ENCODE data around the gene SPATA31D4. TPM values are rescaled to one million over a fixed set of nuclear protein-coding genes. Genes with fewer than 3 reads are reported as not detected.

The SPATA31D4 gene
- total RNA-seq, 1 experiment from 2014 or later, result not detected

DNA sequence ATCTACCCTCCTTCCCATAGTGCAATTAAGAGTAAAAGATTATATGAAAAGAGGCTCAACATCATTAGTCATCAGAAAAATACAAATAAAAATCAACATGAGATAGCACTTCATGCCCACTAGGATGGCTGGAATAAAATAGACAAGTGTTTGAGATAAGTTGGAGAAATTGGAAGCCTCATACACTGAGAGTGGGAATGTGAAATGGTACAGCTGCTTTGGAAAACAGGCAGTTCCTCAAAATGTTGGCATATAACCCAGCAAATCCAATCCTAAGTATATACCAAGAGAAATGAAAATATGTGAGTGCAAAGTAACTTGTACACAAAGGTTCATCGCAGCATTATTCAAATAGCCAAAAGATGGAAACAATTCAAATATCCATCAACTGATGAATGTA, 24.9 kb downstream of the SPATA31D4 start:
- H3K4me3 Mint-ChIP-seq (ENCODE audit: low read depth, unreplicated experiment), result no peak overlapping the region
- intact Hi-C loops (cut with micrococcal nuclease; ENCODE audit: unreplicated experiment), result no loop called here
- TF ChIP-seq, protein P1, sequence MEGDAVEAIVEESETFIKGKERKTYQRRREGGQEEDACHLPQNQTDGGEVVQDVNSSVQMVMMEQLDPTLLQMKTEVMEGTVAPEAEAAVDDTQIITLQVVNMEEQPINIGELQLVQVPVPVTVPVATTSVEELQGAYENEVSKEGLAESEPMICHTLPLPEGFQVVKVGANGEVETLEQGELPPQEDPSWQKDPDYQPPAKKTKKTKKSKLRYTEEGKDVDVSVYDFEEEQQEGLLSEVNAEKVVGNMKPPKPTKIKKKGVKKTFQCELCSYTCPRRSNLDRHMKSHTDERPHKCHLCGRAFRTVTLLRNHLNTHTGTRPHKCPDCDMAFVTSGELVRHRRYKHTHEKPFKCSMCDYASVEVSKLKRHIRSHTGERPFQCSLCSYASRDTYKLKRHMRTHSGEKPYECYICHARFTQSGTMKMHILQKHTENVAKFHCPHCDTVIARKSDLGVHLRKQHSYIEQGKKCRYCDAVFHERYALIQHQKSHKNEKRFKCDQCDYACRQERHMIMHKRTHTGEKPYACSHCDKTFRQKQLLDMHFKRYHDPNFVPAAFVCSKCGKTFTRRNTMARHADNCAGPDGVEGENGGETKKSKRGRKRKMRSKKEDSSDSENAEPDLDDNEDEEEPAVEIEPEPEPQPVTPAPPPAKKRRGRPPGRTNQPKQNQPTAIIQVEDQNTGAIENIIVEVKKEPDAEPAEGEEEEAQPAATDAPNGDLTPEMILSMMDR (IDR thresholded peaks at IDR 0.05; ENCODE audit: unreplicated experiment), result no peak
- H3K27me3 Mint-ChIP-seq (ENCODE audit: unreplicated experiment), result peaks cover 19% of the 10 kb centered on the region
- H3K36me3 Mint-ChIP-seq (ENCODE audit: insufficient read depth, unreplicated experiment), result no peaks in the 10 kb centered on the region
- no peak for DNase-seq
- H3K4me1 Mint-ChIP-seq (ENCODE audit: low read depth, unreplicated experiment), result no peaks in the 10 kb centered on the region
- H3K27ac Mint-ChIP-seq (ENCODE audit: unreplicated experiment), result no peak overlapping the region
- no TSS peak for BruUV-seq (replicated peaks)
- CTCF ChIA-PET, result no interaction called here
- H3K9me3 Mint-ChIP-seq (ENCODE audit: low read depth, unreplicated experiment), result peaks cover 11% of the 10 kb centered on the region

DNA sequence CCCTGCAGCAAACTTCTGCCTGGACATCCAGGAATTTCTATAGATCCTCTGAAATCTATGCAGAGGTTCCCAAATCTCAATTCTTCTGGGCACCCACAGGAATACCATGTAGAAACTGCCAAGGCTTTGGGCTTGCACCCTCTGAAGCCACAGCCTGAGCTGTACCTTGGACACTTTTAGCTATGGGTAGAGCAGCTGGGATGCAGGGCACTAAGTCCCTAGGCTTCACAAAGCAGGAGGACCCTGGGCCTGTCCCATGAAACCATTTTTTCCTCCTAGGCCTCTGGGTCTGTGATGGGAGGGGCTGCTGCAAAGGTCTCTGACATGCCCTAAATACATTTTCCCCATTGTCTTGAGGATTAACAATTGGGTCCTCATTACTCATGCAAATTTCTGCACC, 27.4 kb downstream of the SPATA31D4 start:
- no peak overlapping the region for H3K4me3 Mint-ChIP-seq (ENCODE audit: low read depth, unreplicated experiment)
- H3K27me3 Mint-ChIP-seq (ENCODE audit: unreplicated experiment), result peaks cover 12% of the 10 kb centered on the region
- H3K9me3 Mint-ChIP-seq (ENCODE audit: low read depth, unreplicated experiment), result peaks cover 11% of the 10 kb centered on the region
- no peaks in the 10 kb centered on the region for H3K4me1 Mint-ChIP-seq (ENCODE audit: low read depth, unreplicated experiment)
- CTCF ChIA-PET, result no interaction called here
- H3K27ac Mint-ChIP-seq (ENCODE audit: unreplicated experiment), result no peak overlapping the region
- no TSS peak for BruUV-seq (replicated peaks)
- intact Hi-C loops (cut with micrococcal nuclease; ENCODE audit: unreplicated experiment), result no loop called here
- H3K36me3 Mint-ChIP-seq (ENCODE audit: insufficient read depth, unreplicated experiment), result no peaks in the 10 kb centered on the region
- no peak for DNase-seq
- TF ChIP-seq, protein P1 (IDR thresholded peaks at IDR 0.05; ENCODE audit: unreplicated experiment), result no peak

- no peak overlapping the region for H3K4me3 Mint-ChIP-seq (ENCODE audit: low read depth, unreplicated experiment)
- TF ChIP-seq, protein P1 (IDR thresholded peaks at IDR 0.05; ENCODE audit: unreplicated experiment), result no peak
- intact Hi-C loops (cut with micrococcal nuclease; ENCODE audit: unreplicated experiment), result no loop called here
- no TSS peak for BruUV-seq (replicated peaks)
- no peak overlapping the region for H3K27ac Mint-ChIP-seq (ENCODE audit: unreplicated experiment)
- H3K4me1 Mint-ChIP-seq (ENCODE audit: low read depth, unreplicated experiment), result no peaks in the 10 kb centered on the region
- peaks cover 10% of the 10 kb centered on the region for H3K27me3 Mint-ChIP-seq (ENCODE audit: unreplicated experiment)
- CTCF ChIA-PET, result no interaction called here
- peaks cover 4% of the 10 kb centered on the region for H3K9me3 Mint-ChIP-seq (ENCODE audit: low read depth, unreplicated experiment)
- H3K36me3 Mint-ChIP-seq (ENCODE audit: insufficient read depth, unreplicated experiment), result no peaks in the 10 kb centered on the region
- no peak for DNase-seq
Measured at GRCh38 chr9:81964218-81965171, 36.3 kb downstream of the SPATA31D4 start.

- Mint-ChIP-seq H3K9me3 (ENCODE audit: low read depth, unreplicated experiment) (peaks cover 7% of the 10 kb centered on the region), H3K27me3 (ENCODE audit: unreplicated experiment) (peaks cover 25% of the 10 kb centered on the region), H3K27ac (ENCODE audit: unreplicated experiment) (no peak overlapping the region), H3K36me3 (ENCODE audit: insufficient read depth, unreplicated experiment) (no peaks in the 10 kb centered on the region), H3K4me3 (ENCODE audit: low read depth, unreplicated experiment) (no peak overlapping the region), H3K4me1 (ENCODE audit: low read depth, unreplicated experiment) (no peaks in the 10 kb centered on the region)
- intact Hi-C loops (cut with micrococcal nuclease; ENCODE audit: unreplicated experiment), result no loop called here
- DNase-seq, result no peak
- BruUV-seq (replicated peaks), result no TSS peak
- TF ChIP-seq, protein P1 (IDR thresholded peaks at IDR 0.05; ENCODE audit: unreplicated experiment), result no peak
- CTCF ChIA-PET, result no interaction called here
Measured at GRCh38 chr9:81968026-81968425, 39.8 kb downstream of the SPATA31D4 start.
